Measurements from ENCODE around the gene AXIN1.

GRCh38 chr16:280005-280460 lies 72.5 kb downstream of the AXIN1 start:
- TF ChIP-seq EP300 (IDR thresholded peaks at IDR 0.05) (no peak), POLR2A (IDR thresholded peaks at IDR 0.05) (no peak)
